Right atrium auricular region (tissue), 2 donors: ENCODE measurements around the gene ENO1. TPM values are rescaled to one million over a fixed set of nuclear protein-coding genes. Genes with fewer than 3 reads are reported as not detected.
"Not testable (repeated sequence)": the region's sequence is repeated elsewhere in the genome, so short reads cannot be mapped to it uniquely, and the experiment has no call there.

Experiments used
- DNase-seq: peaks from one replicate; pipeline ENCODE4 v3.0.0-alpha.2; 2019; ENCODE audit warnings: low spot score
- H3K27ac ChIP-seq, 2 donors: fragments of 200-600 bp; sonication (generic); 1 replicate in 1 of 2; 2 replicates in 1 of 2; pipeline ENCODE4 v1.5.1; 2016 to 2019
- H3K27me3 ChIP-seq, 2 donors: fragments of 200-600 bp; sonication (generic); one replicate each; pipeline versions ENCODE4 v1.5.1 to v1.6.0; 2017 to 2019
- H3K36me3 ChIP-seq: fragments of 200-600 bp; sonication (generic); one replicate; pipeline ENCODE4 v1.5.1; 2016
- H3K4me1 ChIP-seq, 2 donors: fragments of 200-600 bp; sonication (generic); one replicate each; pipeline versions ENCODE4 v1.5.1 to v1.6.0; 2017 to 2019
- H3K4me3 ChIP-seq, 2 donors: fragments of 200-600 bp; sonication (generic); 1 replicate in 1 of 2; 2 replicates in 1 of 2; pipeline ENCODE4 v1.5.1; 2017 to 2019; ENCODE audit warnings: mild to moderate bottlenecking in 1 of 2, moderate library complexity in 1 of 2
- H3K9me3 ChIP-seq, 2 donors: fragments of 200-600 bp; sonication (generic); one replicate each; pipeline ENCODE4 v1.5.1; 2019
- CTCF ChIP-seq, 2 donors: fragments of 200-600 bp; sonication (generic); IDR thresholded peaks; one replicate each; pipeline ENCODE4 v1.5.1; 2019; ENCODE audit warnings: antibody characterized with exemption in 2 of 2
- total RNA-seq, 2 donors: library from RNA; depleted of rRNA; stranded (reverse); fragments of >200 nt; gene quantifications; one replicate each; pipeline ENCODE4 v1.1.0, GENCODE V29; 2016

The ENO1 gene
- total RNA-seq, 2 donors from 2014 or later, result 149 to 334 TPM

DNA sequence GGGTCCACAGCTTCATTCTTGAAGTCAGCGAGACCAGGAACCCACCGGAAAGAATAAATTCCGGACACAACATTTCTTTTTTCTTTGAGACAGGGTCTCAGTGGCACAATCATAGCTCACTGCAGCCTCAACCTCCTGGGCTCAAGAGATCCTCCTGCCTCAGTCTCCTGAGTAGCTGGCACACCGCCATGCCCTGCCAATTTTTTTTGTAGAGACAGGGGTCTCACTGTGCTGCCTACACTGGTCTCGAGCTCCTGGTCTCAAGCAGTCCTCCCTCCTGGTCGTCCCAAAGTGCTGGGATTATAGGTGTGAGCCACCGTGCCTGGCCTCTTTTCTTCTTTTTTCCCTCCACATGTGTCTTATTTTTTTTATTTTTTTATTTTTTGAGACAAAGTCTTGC lies 20.6 kb upstream of the ENO1 start:
- H3K4me3 ChIP-seq, result no peak overlapping the region
- no peaks in the 10 kb centered on the region for H3K9me3 ChIP-seq
- no peak for TF ChIP-seq CTCF (IDR thresholded peaks at IDR 0.05)
- H3K27ac ChIP-seq, result no peak overlapping the region
- H3K4me1 ChIP-seq, result peaks cover 0 to 6% of the 10 kb centered on the region in 2 donors
- no peak for DNase-seq
- no peaks in the 10 kb centered on the region for H3K36me3 ChIP-seq
- no peaks in the 10 kb centered on the region for H3K27me3 ChIP-seq

DNA sequence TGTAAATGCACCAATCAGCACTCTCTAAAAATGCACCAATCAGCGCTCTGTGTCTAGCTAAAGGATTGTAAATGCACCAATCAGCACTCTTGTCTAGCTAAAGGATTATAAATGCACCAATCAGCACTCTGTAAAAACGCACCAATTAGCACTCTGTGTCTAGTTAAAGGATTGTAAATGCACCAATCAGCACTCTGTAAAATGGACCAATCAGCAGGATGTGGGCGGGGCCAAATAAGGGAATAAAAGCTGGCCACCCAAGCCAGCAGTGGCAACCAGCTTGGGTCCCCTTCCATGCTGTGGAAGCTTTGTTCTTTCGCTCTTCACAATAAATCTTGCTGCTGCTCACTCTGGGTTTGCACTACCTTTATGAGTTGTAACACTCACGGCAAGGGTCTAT lies 19.9 kb upstream of the ENO1 start:
- not testable (repeated sequence) for H3K4me3 ChIP-seq, DNase-seq, H3K4me1 ChIP-seq, H3K27ac ChIP-seq, H3K27me3 ChIP-seq, H3K36me3 ChIP-seq, H3K9me3 ChIP-seq

DNA sequence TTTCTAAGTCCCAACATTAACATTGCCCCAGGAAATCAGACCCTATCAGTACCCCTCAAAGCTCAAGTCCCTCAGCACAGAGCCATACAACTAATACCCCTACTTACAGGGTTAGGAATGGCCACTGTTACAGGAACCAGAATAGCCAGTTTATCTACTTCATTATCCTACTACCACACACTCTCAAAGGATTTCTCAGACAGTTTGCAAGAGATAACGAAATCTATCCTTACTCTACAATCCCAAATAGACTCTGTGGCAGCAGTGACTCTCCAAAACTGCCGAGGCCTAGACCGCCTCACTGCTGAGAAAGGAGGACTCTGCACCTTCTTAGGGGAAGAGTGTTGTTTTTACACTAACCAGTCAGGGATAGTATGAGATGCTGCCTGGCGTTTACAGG lies 19.0 kb upstream of the ENO1 start:
- H3K36me3 ChIP-seq, H3K9me3 ChIP-seq, H3K4me1 ChIP-seq, H3K27ac ChIP-seq, DNase-seq, H3K4me3 ChIP-seq, H3K27me3 ChIP-seq: not testable (repeated sequence)

GRCh38 chr1:8896775-8897174 lies 18.3 kb upstream of the ENO1 start:
- DNase-seq, H3K4me1 ChIP-seq, H3K4me3 ChIP-seq, H3K27me3 ChIP-seq, H3K36me3 ChIP-seq, H3K9me3 ChIP-seq, H3K27ac ChIP-seq: not testable (repeated sequence)

DNA sequence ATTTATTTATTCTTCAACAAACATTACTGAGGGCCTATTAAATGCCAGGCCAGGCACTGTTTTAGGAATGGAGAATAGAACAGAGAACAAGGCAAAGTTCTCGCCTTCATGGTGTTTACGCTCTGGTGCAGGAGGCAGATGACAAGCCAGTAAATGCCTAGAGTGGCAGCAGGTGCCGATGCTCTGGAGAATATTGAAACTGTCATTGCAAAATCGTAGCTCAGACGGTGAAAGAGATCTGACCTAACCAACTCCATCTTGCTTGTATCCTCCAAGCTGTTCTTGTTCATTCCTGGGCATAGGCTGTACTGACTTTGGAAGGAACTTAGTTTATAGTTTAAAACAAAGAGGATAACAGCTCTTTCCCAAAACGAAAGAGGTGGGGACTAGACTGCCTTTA lies 13.5 kb upstream of the ENO1 start:
- peaks cover 0 to 11% of the 10 kb centered on the region in 2 donors for H3K4me1 ChIP-seq
- H3K4me3 ChIP-seq, result no peak overlapping the region
- no peak for TF ChIP-seq CTCF (IDR thresholded peaks at IDR 0.05)
- no peaks in the 10 kb centered on the region for H3K27me3 ChIP-seq
- DNase-seq, result no peak
- no peaks in the 10 kb centered on the region for H3K36me3 ChIP-seq
- H3K27ac ChIP-seq, result no peak overlapping the region
- H3K9me3 ChIP-seq, result no peaks in the 10 kb centered on the region

DNA sequence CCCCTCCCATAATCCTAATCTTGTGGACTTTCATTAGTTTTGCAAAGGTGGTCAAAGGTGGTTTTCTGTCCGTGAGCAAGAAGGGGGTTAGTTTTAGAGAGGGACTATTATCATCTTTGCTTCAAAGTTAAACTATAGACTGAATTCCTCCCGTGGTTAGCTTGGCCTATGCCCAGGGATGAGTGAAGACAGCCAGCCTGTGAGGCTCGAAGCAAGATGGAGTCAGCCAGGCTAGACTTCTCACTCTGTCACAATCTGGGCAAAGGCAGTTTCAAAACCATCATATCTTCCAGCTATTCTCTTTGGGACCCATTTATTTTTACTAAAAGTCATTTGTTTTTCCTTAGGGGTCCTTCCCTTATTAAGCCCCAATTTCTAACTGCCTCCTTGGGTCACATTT lies 12.9 kb upstream of the ENO1 start:
- DNase-seq, result no peak
- Histone ChIP-seq H3K36me3 (no peaks in the 10 kb centered on the region), H3K9me3 (no peaks in the 10 kb centered on the region), H3K27me3 (no peaks in the 10 kb centered on the region), H3K27ac (no peak overlapping the region), H3K4me3 (no peak overlapping the region), H3K4me1 (peaks cover 0 to 11% of the 10 kb centered on the region in 2 donors)
- TF ChIP-seq CTCF (IDR thresholded peaks at IDR 0.05), result no peak

DNA sequence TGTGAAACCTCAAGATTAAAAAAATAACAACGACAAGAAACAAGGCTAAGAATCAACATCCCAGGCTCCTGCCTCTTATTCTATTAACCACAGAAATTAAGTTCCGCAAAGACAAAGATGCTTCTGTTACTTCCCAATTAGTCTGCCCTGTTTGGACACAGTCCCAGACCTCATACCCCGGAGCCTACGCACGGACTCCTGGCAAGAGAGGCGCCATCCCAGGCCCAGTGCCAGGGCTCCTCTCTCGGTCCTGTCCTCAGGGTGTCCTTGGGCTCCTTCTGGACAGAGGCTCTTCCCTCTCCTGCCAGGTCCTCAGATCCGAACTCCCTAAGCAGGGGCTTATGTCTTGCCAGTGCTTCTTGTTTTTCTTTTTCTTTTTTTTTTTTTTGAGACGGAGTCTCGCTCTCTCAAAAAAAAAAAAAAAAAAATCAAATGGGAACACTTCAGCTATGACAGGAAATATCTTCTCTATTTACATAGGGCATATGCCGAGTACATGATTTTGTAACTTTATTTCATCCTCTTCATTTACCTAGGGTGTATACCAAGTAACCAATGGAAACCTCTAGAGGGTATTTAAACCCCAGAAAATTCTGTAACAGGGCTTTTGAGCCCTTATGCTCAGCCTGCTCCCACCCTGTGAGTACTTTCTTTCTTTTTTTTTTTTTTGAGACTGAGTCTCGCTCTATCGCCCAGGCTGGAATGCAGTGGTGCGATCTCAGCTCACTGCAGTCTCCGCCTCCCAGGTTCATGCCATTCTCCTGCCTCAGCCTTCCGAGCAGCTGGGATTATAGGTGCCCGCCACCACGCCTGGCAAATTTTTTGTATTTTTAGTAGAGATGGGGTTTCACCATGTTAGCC lies 11.7 kb upstream of the ENO1 start:
- no peaks in the 10 kb centered on the region for H3K36me3 ChIP-seq
- H3K9me3 ChIP-seq, result no peaks in the 10 kb centered on the region
- no peak for TF ChIP-seq CTCF (IDR thresholded peaks at IDR 0.05)
- H3K27ac ChIP-seq, result peak overlapping the region; percentile 70 to 88
- H3K4me3 ChIP-seq, result no peak overlapping the region
- peaks cover 0 to 11% of the 10 kb centered on the region in 2 donors for H3K4me1 ChIP-seq
- peak; percentile 93 for DNase-seq
- no peaks in the 10 kb centered on the region for H3K27me3 ChIP-seq
